HepG2 (cell line): Measurements from ENCODE around the gene NEUROD1. TPM values are rescaled to one million over a fixed set of nuclear protein-coding genes. Genes with fewer than 3 reads are reported as not detected.

Experiments used
- CCDC6 ChIP-seq: sonication (generic); formaldehyde crosslinking; IDR thresholded peaks from 2 replicates; pipeline ENCODE4 v1.8.1; 2022; ENCODE audit warnings: mild to moderate bottlenecking, missing genetic modification reagents, moderate library complexity
- CSRNP2 ChIP-seq: sonication (generic); formaldehyde crosslinking; conservative IDR thresholded peaks from 2 replicates; pipeline ENCODE4 v1.8.0; 2022; ENCODE audit warnings: low read depth, missing genetic modification reagents
- CTCF ChIP-seq: sonication (generic); formaldehyde crosslinking; IDR thresholded peaks from 2 replicates; pipeline ENCODE4 v1.5.0; 2020; ENCODE audit warnings: mild to moderate bottlenecking, missing genetic modification reagents, moderate library complexity
- ETV5 ChIP-seq: IDR thresholded peaks from 2 replicates; pipeline ENCODE4 v1.6.1; 2018; ENCODE audit warnings: missing biosample characterization, missing genetic modification reagents, inconsistent platforms, borderline replicate concordance
- GFI1 ChIP-seq: sonication (generic); formaldehyde crosslinking; IDR thresholded peaks from 2 replicates; pipeline ENCODE4 v1.5.0; 2020; ENCODE audit warnings: missing genetic modification reagents, mild to moderate bottlenecking, borderline replicate concordance
- HOXA5 ChIP-seq: sonication (generic); formaldehyde crosslinking; IDR thresholded peaks from 2 replicates; pipeline ENCODE4 v1.4.0; 2020; ENCODE audit warnings: missing genetic modification reagents
- IKZF5 ChIP-seq: IDR thresholded peaks from 2 replicates; pipeline ENCODE4 v1.6.1; 2018; ENCODE audit warnings: missing genetic modification reagents, mild to moderate bottlenecking, missing compliant biosample characterization
- JARID2 ChIP-seq: sonication (generic); formaldehyde crosslinking; IDR thresholded peaks from 2 replicates; pipeline ENCODE4 v1.8.1; 2023; ENCODE audit warnings: missing genetic modification reagents, inconsistent platforms; ENCODE audit not compliant: insufficient replicate concordance
- JDP2 ChIP-seq: sonication (generic); formaldehyde crosslinking; IDR thresholded peaks from 2 replicates; pipeline ENCODE4 v1.8.1; 2022; ENCODE audit warnings: missing genetic modification reagents, borderline replicate concordance
- KLF6 ChIP-seq: IDR thresholded peaks from 2 replicates; pipeline ENCODE4 v1.8.0; 2016; ENCODE audit warnings: missing biosample characterization, missing genetic modification reagents
- MIXL1 ChIP-seq: IDR thresholded peaks from 2 replicates; pipeline ENCODE4 v1.6.1; 2016
- NFIB ChIP-seq: sonication (generic); formaldehyde crosslinking; IDR thresholded peaks from 2 replicates; pipeline ENCODE4 v1.9.0; 2021; ENCODE audit warnings: missing genetic modification reagents, mild to moderate bottlenecking, borderline replicate concordance
- PHF5A ChIP-seq: IDR thresholded peaks from one replicate; pipeline ENCODE4 v1.6.1; 2018; ENCODE audit warnings: low read depth, missing genetic modification reagents; ENCODE audit not compliant: unreplicated experiment
- PHF8 ChIP-seq: sonication (generic); formaldehyde crosslinking; IDR thresholded peaks from 2 replicates; pipeline ENCODE4 v1.5.0; 2020; ENCODE audit warnings: missing genetic modification reagents
- PRMT3 ChIP-seq: sonication (generic); formaldehyde crosslinking; IDR thresholded peaks from 2 replicates; pipeline ENCODE4 v1.8.1; 2022; ENCODE audit warnings: low read depth, mild to moderate bottlenecking, moderate library complexity, missing genetic modification reagents, borderline replicate concordance
- TSC22D2 ChIP-seq: sonication (generic); formaldehyde crosslinking; IDR thresholded peaks from 2 replicates; pipeline ENCODE4 v1.5.1; 2020; ENCODE audit warnings: missing genetic modification reagents, mild to moderate bottlenecking, borderline replicate concordance
- ZMAT3 ChIP-seq: sonication (generic); formaldehyde crosslinking; conservative IDR thresholded peaks from 2 replicates; pipeline ENCODE4 v1.7.0; 2021; ENCODE audit warnings: missing genetic modification reagents
- ZMAT5 ChIP-seq: sonication (generic); formaldehyde crosslinking; IDR thresholded peaks from 2 replicates; pipeline ENCODE4 v1.5.0; 2020; ENCODE audit warnings: mild to moderate bottlenecking, low read depth, missing genetic modification reagents, borderline replicate concordance
- ZNF18 ChIP-seq: sonication (generic); formaldehyde crosslinking; IDR thresholded peaks from 2 replicates; pipeline ENCODE4 v1.8.0; 2022; ENCODE audit warnings: mild to moderate bottlenecking, missing genetic modification reagents; ENCODE audit not compliant: insufficient replicate concordance
- ZNF230 ChIP-seq: sonication (generic); formaldehyde crosslinking; IDR thresholded peaks from 2 replicates; pipeline ENCODE4 v1.4.0; 2020; ENCODE audit warnings: mild to moderate bottlenecking, missing genetic modification reagents
- ZNF331 ChIP-seq: sonication (generic); formaldehyde crosslinking; IDR thresholded peaks from 2 replicates; pipeline ENCODE4 v1.4.0; 2020; ENCODE audit warnings: missing genetic modification reagents
- ZNF430 ChIP-seq: sonication (generic); formaldehyde crosslinking; IDR thresholded peaks from 2 replicates; pipeline ENCODE4 v1.9.0; 2021; ENCODE audit warnings: mild to moderate bottlenecking, missing genetic modification reagents
- polyA plus RNA-seq, 8 experiments: library from polyadenylated mRNA; depleted of rRNA in 3 of 8; stranded (reverse) in 7 of 8; unstranded in 1 of 8; fragments of >200 nt; fragmentation: Illumina TruSeq in 4 of 8; extraction: Trizol in 4 of 8; gene quantifications; 2 replicates each; pipeline versions ENCODE4 v1.2.1 to v1.2.3, GENCODE V29; 2011 to 2016; ENCODE audit warnings: low read depth in 4 of 8, missing spikeins in 1 of 8, mixed read lengths in 1 of 8; ENCODE audit not compliant: insufficient read depth in 1 of 8
- total RNA-seq, 5 experiments: library from RNA; depleted of rRNA; stranded (reverse); fragments of >200 nt; fragmentation: Illumina TruSeq; extraction: Trizol; gene quantifications; 2 replicates each; pipeline ENCODE4 v1.2.3, GENCODE V29; 2016; ENCODE audit warnings: low read depth in 1 of 5

NEUROD1 gene
- total and polyA plus RNA-seq, 2 of the 13 experiments (the other 11 are each of a cell fraction or from before 2014, with no cell fraction given), result not detected

GRCh38 chr2:181677912-181678586 lies 2.3 kb downstream of the NEUROD1 start (continued):
- TF ChIP-seq JARID2 (CRISPR knock-in tag) (no peak), CCDC6 (CRISPR knock-in tag) (peak; percentile 80; the same call in 1 of the 2 replicates), ZNF331 (CRISPR knock-in tag) (peak; percentile 93), ZNF430 (peak; percentile 97), PRMT3 (peak; percentile 86; the same call in 1 of the 2 replicates), ZMAT5 (CRISPR knock-in tag) (no peak), MIXL1 (CRISPR knock-in tag) (peak; percentile 37; the same call in 1 of the 2 replicates), CTCF (CRISPR knock-in tag) (no peak), PHF5A (CRISPR knock-in tag) (no peak), ZMAT3 (0 out of 2 replicates have a peak, but pooled peaks have one; percentile 68), ZNF18 (peak; percentile 69), KLF6 (CRISPR knock-in tag) (peak; percentile 97), GFI1 (CRISPR knock-in tag) (peak; percentile 46; the same call in 1 of the 2 replicates), TSC22D2 (CRISPR knock-in tag) (peak; percentile 98), ETV5 (CRISPR knock-in tag) (peak; percentile 48), IKZF5 (CRISPR knock-in tag) (peak; percentile 85; the same call in 1 of the 2 replicates), JDP2 (CRISPR knock-in tag) (peak; percentile 45; the same call in 1 of the 2 replicates), ZNF230 (CRISPR knock-in tag) (peak; percentile 82; the same call in 1 of the 2 replicates), HOXA5 (CRISPR knock-in tag) (peak; percentile 97), PHF8 (CRISPR knock-in tag) (no peak), CSRNP2 (no peak), NFIB (CRISPR knock-in tag) (no peak)
